AG04449 (cell line): ENCODE measurements around the gene SFMBT1.

Source experiments
- CTCF ChIA-PET: fragments of 350-600 bp; formaldehyde crosslinking; extraction: SDS; loops from one replicate; lab custom pipeline; 2021; ENCODE audit warnings: antibody characterized with exemption; lab: Yijun Ruan, JAX
- POLR2A ChIA-PET: fragments of 400-600, 350-600 bp; formaldehyde crosslinking; extraction: SDS; loops from one replicate; lab custom pipeline; 2020; ENCODE audit warnings: antibody characterized with exemption, inconsistent platforms; lab: Yijun Ruan, JAX
- DNase-seq: peaks from one replicate; pipeline ENCODE4 v3.0.0-alpha.2; 2010; ENCODE audit warnings: low read depth, low spot score
- H3K4me3 ChIP-seq: 2 replicates; pipeline ENCODE4 v1.5.1; 2011; ENCODE audit warnings: low read depth, mild to moderate bottlenecking, control low read depth, low read length
- TF ChIP-seq, protein P1 (sequence below): IDR thresholded peaks from one replicate; pipeline ENCODE4 v1.5.1; 2011; ENCODE audit warnings: mild to moderate bottlenecking, moderate library complexity, low read length, control low read depth, inconsistent platforms; ENCODE audit not compliant: insufficient read depth; ENCODE audit errors: missing control alignments

SFMBT1 gene

DNA sequence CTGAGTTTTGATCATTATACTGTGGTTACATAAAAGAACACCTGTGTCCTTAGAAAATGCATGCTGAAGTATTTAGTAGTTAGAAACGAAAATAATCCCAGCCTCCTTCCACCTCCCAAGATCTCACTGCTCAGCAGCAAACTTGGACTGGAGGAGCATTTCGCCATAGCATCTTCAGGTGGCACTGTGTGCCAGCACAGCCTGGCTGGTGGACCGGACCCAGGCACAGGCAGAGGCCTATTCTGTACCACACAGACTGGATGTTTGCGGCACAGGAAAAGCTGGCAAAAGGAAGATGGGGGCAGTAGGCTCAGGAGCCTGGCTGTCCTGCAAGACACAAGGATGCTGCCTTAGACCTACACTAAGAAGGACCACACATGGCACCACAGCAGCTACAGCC is 158.7 kb downstream of the SFMBT1 start:
- POLR2A ChIA-PET, result no interaction called here
- DNase-seq, result no peak

DNA sequence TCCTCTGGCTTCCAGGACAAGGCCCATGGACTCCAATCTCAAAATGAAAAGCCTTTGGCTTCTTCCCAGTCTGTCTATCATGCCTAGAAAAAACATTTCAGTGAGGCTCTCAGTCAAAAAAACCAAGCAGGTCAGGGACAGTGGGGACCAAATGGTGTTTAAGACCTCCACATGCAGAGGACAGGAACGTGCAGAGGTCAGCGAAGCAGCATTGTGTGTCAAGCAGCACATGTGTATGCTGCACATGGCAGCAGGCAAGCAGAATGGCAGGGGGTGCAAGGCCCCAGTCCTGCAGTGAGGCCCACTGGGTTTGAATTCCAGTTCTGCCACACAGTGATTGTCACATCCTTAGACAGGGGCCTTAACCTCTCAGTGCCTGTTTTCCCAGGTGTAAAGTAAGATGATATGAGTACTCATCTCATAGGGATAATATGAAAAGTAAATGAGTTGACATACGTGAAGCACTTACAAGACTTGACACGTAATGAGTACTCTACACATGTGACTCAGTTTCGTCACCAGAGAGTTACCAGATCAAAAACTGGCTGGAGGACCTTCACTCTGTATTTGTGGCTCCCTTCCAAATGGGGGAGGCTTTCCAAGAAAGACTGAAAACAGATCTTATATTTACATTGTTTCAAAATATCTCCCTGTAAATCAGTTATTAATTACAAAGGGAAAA is 159.7 kb downstream of the SFMBT1 start:
- ChIA-PET CTCF (no interaction called here), POLR2A (no interaction called here)
- no peak overlapping the region for H3K4me3 ChIP-seq
- no peak for DNase-seq
- TF ChIP-seq, protein P1, sequence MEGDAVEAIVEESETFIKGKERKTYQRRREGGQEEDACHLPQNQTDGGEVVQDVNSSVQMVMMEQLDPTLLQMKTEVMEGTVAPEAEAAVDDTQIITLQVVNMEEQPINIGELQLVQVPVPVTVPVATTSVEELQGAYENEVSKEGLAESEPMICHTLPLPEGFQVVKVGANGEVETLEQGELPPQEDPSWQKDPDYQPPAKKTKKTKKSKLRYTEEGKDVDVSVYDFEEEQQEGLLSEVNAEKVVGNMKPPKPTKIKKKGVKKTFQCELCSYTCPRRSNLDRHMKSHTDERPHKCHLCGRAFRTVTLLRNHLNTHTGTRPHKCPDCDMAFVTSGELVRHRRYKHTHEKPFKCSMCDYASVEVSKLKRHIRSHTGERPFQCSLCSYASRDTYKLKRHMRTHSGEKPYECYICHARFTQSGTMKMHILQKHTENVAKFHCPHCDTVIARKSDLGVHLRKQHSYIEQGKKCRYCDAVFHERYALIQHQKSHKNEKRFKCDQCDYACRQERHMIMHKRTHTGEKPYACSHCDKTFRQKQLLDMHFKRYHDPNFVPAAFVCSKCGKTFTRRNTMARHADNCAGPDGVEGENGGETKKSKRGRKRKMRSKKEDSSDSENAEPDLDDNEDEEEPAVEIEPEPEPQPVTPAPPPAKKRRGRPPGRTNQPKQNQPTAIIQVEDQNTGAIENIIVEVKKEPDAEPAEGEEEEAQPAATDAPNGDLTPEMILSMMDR, result no peak

More for the DNA sequence above, 158.7 kb downstream of the SFMBT1 start:
- TF ChIP-seq, protein P1, result no peak
- no peak overlapping the region for H3K4me3 ChIP-seq
- CTCF ChIA-PET, result no interaction called here

DNA sequence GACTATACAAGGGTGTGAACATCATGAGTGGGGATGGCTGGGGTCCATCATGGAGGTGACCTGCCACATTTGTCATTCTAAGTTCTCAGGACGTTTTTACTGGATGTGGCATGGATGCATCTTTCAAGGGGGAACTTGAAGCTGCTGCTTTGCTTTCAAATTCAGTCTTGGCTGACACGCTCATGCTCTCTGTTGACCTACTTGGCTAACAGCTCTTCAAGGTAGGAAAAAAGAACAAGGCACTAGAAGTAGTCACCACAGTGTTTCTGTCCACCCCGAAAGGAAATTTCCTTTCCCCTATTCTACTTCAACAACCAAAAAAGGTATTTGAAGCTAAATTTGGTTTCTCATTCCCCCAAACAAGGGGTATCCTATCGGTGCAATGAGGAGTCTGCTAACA is 163.5 kb downstream of the SFMBT1 start:
- ChIA-PET POLR2A (no interaction called here), CTCF (no interaction called here)
- H3K4me3 ChIP-seq, result no peak overlapping the region
- TF ChIP-seq, protein P1, result no peak
- no peak for DNase-seq

DNA sequence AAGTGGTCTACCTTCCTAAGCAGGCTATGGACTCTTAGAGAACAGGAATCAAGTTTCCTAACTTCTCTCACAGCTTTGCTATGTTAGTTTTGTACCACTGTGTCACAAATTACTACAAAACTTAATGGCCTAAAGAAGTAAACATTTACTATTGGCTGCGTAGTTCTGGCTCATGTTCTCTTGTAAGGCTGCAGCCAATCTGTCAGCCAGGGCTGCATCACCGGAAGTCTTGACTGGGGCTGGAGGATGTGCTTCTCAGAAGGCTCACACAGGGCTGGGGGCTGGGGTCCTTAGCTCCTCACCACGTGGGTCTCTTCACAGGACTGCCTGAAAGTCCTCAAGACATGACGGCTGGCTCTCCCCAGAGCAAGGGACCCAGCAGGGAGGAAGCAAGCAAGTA is 164.0 kb downstream of the SFMBT1 start:
- ChIA-PET POLR2A (no interaction called here), CTCF (no interaction called here)
- TF ChIP-seq, protein P1, result no peak
- DNase-seq, result no peak
- H3K4me3 ChIP-seq, result no peak overlapping the region

DNA sequence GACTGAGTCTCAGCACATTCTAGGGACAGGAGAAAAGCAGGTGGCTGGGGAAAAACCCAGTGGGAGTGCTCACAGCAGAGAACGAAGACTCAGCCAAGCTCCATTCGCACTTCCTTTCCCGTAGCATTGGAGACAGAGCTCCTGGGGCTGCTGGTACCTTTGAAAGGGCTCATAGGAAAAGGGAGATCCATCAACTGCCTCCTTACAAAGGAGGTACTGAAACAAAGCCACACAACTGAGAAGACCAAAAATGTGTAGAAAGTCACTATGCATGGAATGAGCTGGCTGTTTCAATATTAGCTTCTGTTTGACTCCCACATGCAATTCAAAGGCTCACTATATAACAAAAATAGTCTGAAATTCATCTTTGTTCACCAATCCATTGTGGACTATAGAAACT is 165.4 kb downstream of the SFMBT1 start:
- POLR2A ChIA-PET, result no interaction called here

DNA sequence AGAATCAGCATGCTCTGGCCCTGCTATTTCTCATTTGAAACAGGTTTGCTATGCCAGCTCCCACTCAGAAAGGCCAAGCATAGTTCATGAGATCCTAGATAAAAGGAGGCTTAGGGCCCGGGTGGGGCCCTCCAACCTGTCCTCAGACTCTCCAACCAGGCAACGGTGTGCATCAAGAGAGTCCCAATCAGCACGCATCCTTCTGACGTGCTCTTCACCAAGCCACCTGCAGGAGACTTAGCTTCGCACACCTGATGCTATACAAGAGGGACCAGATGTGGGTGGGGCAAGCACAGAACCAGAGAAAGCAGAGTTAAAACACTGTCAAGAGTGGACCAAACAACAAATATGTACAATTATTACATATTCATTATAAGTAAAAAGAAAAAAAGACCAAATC is 165.8 kb downstream of the SFMBT1 start:
- DNase-seq, result no peak
- POLR2A ChIA-PET, result no interaction called here
- H3K4me3 ChIP-seq, result no peak overlapping the region
- CTCF ChIA-PET, result interaction anchor here (0.7 to 1.2 kb wide), 3 partner anchors 11 to 55 kb away, joined by 3 read pairs; no protein-coding TSS in a partner anchor
- TF ChIP-seq, protein P1, result no peak

More for the DNA sequence above, 165.4 kb downstream of the SFMBT1 start:
- TF ChIP-seq, protein P1, result no peak
- H3K4me3 ChIP-seq, result no peak overlapping the region
- CTCF ChIA-PET, result interaction anchor here (0.7 kb wide), 2 partner anchors 11 to 231 kb away, joined by 3 read pairs; no protein-coding TSS in a partner anchor
- DNase-seq, result no peak
